NCI-H345 treated with DMSO at 0.1 percent for 48 hours (cell line): ENCODE measurements around the gene OLIG1.

Experiments
- DNase-seq: peaks from one replicate; lab custom pipeline; 2025; ENCODE audit not compliant: unreplicated experiment; lab: John Stamatoyannopoulos, UW

Gene OLIG1

GRCh38 chr21:33096426-33096825 lies 26.5 kb downstream of the OLIG1 start:
- no peak for DNase-seq

- no peak for DNase-seq
These were observed 29.2 kb downstream of the OLIG1 start for GRCh38 chr21:33099131-33099530.

- no peak for DNase-seq
These were observed 31.5 kb downstream of the OLIG1 start for GRCh38 chr21:33101300-33101911.

- no peak for DNase-seq
These were observed 35.1 kb downstream of the OLIG1 start for GRCh38 chr21:33105088-33105487.

- DNase-seq = no peak
These were observed 38.3 kb downstream of the OLIG1 start for GRCh38 chr21:33108228-33108627.

GRCh38 chr21:33109574-33110339 lies 39.8 kb downstream of the OLIG1 start:
- DNase-seq = no peak

- no peak for DNase-seq
These were observed 40.4 kb downstream of the OLIG1 start for GRCh38 chr21:33110340-33110715.

- DNase-seq = no peak
These were observed 41.6 kb downstream of the OLIG1 start for GRCh38 chr21:33111577-33111976.

GRCh38 chr21:33112151-33112550 lies 42.2 kb downstream of the OLIG1 start:
- no peak for DNase-seq

- DNase-seq = no peak
These were observed 42.7 kb downstream of the OLIG1 start for GRCh38 chr21:33112681-33113080.

- DNase-seq = no peak
These were observed 43.2 kb downstream of the OLIG1 start for GRCh38 chr21:33113131-33113530.

- no peak for DNase-seq
These were observed 44.3 kb downstream of the OLIG1 start for GRCh38 chr21:33114276-33114675.

GRCh38 chr21:33115631-33116510 lies 45.9 kb downstream of the OLIG1 start:
- DNase-seq = no peak

GRCh38 chr21:33116676-33117075 lies 46.7 kb downstream of the OLIG1 start:
- no peak for DNase-seq

- no peak for DNase-seq
These were observed 47.4 kb downstream of the OLIG1 start for GRCh38 chr21:33117101-33117888.
